G401 (cell line): ENCODE measurements around the gene OVAAL. TPM values are rescaled to one million over a fixed set of nuclear protein-coding genes. Genes with fewer than 3 reads are reported as not detected.
"Not testable (repeated sequence)": the region's sequence is repeated elsewhere in the genome, so short reads cannot be mapped to it uniquely, and the experiment has no call there.

Source experiments
- DNase-seq: peaks from one replicate; pipeline ENCODE4 v3.0.0-alpha.2; 2015; ENCODE audit warnings: low spot score
- in situ Hi-C: cut with HindIII; loops from 2 replicates; pipeline ENCODE4 v1.10.0; 2016; ENCODE audit warnings: low sequenced_read_pairs, mixed read lengths
- total RNA-seq: library from RNA; depleted of rRNA; stranded (reverse); fragments of >200 nt; shearing (Covaris generic); gene quantifications from 2 replicates; pipeline ENCODE4 v1.2.3, GENCODE V29; 2014

Gene OVAAL
- total RNA-seq, 1 experiment from 2014 or later, result not detected

DNA sequence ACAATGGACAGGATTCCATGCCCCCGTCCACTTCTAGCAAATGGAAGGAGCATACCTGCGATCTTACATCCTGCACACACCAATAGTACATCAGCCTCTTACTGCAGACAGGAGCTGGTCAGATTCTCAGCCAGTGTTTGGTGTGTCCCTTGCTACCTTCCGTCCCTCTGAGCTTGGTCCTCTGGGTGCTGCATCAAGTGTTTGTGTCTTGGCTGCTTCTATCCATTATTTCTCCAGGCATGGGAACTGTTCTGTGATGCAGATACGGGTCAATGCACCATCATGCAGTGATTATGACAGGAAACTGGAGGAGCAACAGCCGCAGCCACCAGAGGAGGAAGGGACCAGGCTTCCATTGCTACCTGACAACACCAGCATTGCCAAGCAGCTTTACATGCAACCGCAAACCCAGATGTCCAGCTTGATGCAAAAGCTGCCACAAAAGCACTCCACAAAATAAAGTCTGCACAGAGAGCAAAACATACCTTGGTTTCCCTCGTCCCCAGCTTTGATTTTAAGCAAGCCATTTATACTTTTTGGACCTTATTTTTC lies 21.9 kb upstream of the OVAAL start:
- DNase-seq, result no peak
- in situ Hi-C loops, result no loop called here

DNA sequence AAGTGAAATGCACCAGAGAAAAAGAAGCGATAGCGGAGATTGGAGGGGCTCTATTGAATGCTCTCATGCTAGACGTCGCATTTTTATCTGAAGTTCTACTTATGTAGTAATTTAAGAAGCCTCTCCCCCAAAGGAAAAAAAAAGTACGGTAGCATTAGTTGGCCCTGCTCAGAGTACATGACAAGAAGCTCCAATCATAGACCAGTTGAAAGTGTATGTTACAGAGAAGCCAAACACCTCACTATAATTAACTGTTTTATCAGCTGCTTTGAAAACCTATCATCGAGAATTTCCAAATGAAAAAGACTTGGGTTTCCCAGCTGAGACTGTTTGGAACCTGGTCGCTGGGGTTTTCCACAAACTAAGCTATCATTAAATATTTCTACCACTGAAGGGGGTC lies 19.6 kb upstream of the OVAAL start:
- in situ Hi-C loops, result no loop called here
- no peak for DNase-seq

DNA sequence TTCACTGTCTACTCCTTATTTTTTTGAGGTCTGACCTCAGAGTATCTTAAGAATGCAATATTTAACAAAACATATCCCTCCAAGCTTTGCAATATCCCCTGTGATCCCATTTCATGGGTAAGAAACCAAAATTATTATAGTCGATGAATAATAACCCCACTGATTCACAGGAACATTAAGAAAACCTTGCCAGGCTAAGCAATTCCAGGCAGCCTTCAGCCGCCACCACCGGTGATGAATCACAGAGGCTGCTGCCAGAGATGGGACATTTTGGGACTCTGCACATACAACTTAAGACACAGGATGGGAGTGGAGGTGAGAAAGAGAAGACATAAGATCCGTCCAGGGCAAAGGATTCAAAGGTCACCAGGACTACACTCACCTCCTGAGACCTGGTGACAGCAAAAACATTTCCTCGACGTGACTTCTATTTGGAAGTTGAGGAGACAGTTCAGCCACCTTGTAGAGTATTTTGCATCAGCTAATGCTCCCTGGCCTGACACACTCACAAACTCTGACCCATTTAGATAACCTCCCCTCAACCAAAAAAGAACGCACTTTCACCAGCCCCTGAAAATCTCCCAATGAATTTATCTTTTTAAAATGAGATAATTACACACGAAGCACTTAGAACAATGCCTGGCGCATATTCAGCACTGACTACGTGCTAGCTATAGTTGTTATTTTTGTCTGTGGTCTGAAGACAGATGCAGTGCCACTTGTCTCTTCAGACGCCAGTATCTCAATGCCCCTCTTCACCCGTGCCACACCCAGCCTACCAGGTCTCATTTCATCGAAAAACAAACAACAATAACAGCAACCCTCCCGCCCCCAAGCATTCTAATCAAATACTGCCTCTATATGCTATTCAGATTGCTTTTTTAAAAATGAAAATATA lies 17.8 kb upstream of the OVAAL start:
- DNase-seq, result no peak
- in situ Hi-C loops, result no loop called here

DNA sequence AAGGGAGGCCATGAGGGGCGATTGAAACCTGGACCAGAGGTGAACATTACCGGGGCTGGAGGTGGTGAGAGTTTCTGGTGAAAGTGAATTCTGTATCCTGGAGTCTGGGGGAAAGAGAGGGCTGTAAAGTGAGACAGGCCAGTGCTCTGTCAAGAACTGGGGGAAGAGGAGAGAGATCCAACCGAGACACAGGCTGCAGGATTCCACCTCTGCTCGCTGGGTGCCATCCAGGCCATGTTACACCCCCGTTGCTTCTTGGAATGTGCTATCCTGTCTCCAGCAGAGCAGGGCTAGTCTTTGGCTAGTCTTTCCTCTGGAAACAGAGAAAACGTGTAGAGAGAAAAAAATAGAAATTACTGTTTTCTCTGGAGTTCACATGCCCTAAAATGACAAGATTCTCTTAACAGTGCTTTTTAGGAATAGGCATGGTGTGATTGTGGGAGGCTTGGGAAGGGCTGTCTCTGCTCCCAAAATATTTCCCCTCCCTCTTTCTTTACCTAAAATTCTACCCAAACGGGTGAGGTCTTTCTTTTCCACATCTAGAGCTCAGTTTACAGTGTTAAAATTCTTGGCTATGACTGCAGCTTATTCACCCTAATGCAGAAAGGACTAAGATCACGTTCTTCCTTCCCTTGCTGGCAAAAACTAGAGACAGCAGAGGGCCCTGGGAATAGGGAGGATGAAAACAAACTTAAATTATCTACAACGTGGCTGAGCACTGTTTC lies 16.5 kb upstream of the OVAAL start:
- in situ Hi-C loops, result no loop called here
- DNase-seq, result peak; percentile 37

DNA sequence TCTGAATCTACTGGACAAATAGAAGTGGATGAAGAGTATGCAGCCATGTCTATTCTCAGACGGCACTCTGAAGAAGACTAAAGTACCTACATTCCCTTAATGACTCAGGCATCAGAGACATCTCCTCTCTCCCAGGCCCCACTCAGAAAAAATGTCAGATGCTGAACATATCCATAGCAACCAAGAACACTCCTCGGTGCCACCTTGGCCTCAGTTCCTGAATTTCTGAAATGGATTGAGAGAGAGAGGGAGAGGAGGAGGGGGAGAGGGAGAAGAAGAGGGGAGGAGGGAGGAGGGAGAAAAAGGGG lies 16.0 kb upstream of the OVAAL start:
- DNase-seq, result no peak
- in situ Hi-C loops, result no loop called here

DNA sequence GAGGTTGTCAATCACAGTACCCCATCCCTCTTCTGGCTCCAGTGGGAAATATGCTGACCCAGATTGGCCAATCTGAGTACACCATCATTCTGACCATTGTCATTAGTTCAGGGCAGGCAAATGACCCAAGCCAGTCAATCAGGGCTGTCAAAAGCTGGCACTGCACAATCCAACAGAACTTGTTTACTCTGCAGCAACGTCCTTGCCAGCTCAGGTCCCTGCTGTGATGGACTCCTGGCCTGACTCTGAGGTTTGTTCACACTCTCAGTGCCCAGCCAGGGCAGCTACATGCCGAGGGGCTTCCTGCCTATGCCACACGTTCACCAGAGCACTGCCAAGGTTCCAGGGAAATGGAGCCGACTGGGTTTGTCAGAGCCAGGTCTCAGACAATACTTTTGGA lies 14.7 kb upstream of the OVAAL start:
- in situ Hi-C loops, result no loop called here
- no peak for DNase-seq

DNA sequence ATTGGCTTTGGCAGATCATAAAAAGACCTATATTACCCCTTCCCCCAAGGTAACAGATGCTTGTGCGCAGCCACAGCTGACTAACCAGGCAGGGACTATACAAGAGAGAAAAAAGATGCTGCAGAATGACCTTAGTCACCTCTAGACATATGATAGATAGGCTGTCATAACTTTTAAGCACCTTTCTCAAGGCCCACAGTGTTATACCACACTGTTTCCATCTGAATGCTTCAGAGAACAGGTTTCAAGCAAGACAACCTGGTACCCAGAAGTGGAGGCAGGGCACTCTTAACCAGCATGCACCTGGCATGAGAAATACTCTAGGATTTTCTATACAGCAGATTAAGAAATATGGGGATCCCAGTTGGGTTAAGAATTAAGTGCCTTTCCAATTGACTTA lies 12.8 kb upstream of the OVAAL start:
- no peak for DNase-seq
- in situ Hi-C loops, result no loop called here

DNA sequence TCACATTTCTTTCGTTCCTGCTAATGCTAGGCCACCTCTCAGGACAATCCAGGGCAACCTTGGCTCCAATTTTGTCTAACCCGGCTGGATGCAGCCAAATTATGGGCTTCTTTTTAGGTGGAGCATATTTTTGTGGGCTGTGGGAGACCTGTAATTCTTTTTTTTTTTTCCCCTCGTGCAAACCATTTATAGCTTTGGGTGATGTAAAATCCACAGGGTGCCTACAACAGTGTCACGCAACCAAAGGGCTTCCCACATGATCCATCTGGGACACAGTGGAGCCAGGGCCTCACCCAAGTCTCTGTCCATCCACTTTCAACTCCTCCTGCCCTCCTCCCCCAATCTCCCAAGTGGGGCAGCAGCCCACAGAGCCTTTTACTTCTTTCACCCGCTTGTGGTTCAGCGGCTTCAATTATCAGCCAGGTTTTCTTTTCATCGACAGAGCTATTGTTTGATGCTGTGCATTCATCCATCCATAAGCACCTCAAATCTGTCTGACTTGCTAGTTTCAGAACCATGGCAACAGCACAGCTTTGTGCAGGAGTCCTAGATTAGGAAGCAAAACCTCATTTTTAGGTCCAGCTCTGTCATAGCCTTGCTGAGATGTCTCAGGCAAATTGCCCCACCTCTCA lies 10.0 kb upstream of the OVAAL start:
- in situ Hi-C loops, result no loop called here
- no peak for DNase-seq

DNA sequence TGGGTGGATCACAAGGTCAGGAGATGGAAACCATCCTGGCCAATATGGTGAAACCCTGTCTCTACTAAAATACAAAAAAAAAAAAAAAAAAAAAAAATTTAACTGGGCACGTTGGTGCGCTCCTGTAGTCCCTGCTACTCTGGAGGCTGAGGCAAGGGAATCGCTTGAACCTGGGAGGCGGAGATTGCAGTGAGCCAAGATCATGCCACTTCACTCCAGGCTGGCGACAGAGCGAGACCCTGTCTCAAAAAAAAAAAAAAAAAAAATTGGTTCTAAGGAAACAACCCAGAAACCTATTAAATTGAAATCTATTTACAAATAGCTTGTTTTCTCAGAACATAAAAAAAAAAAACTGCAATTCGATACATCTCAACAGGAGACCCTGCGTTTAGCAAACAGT lies 9.0 kb upstream of the OVAAL start:
- DNase-seq, in situ Hi-C loops: not testable (repeated sequence)

DNA sequence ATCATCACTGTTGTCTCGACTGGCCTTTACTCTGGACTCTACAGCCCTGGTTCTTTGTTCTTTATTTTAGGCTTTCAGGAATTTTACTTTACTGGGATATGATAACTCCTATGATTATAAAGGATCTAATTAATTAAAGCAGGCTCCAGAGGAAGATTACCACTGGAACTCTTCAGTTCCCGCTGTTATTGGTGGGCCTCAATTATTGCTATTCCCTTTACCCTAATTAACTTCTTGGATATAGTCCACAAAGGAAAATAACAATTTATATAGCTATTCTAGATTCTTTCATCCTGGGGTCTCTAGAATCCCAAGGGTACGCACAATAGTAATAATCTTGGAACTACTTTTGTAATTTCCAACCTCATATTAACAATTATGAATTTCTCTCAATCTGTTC lies 8.5 kb upstream of the OVAAL start:
- in situ Hi-C loops, result no loop called here
- DNase-seq, result no peak

DNA sequence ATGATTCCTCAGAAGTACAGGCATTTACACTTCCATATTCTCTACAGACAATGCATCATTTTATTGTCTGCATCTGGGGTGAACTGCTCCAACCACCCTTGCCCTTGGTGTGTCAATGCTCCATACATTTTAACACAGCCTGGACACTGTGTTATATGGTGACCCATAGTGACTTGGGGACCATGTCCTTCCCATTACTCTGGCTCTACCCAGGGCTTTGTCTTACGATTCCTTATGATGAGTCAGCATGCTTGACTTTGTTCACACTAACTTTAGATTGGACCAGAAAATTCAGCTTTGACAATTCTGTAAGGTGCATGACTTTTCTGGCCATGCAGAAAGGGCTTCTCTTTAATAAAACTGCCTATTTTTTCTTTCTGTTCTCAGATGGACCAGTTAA lies 6.8 kb upstream of the OVAAL start:
- in situ Hi-C loops, result no loop called here
- no peak for DNase-seq

DNA sequence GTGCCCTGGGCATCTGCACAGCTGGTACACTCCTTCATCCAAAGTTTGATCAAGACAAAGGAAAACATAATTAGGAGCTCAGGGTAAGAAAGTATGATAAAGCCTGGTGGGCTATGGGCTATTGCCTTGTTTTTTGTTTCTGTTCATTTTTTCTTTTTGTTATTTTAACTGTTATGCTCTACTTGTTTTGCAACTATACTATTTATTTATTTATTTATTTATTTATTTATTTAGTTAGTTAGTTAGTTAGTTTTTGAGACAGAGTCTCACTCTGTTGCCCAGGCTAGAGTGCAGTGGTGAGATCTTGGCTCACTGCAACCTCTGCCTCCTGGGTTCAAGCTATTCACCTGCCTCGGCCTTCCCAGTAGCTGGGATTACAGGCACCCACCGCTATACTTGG lies 5.7 kb upstream of the OVAAL start:
- DNase-seq, in situ Hi-C loops: not testable (repeated sequence)

DNA sequence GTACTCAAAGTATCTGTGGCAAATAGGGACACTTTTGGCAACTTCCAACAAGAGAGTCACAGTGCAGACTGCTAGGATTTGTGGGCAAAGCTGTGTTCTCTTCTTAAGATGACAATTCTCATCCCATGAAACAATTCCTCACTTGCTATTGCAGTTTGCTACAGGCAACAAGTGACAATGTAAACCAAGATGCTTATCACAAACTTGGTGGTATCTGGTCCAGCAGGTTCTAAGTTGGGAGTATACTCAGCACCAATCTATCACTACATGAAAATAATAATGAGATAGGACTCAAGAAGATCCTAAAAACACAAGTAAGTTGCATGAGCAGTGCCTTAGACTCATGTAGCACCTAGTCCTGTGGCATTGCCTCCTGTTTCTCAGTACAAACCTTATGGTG lies 3.4 kb upstream of the OVAAL start:
- DNase-seq, result no peak
- in situ Hi-C loops, result no loop called here

DNA sequence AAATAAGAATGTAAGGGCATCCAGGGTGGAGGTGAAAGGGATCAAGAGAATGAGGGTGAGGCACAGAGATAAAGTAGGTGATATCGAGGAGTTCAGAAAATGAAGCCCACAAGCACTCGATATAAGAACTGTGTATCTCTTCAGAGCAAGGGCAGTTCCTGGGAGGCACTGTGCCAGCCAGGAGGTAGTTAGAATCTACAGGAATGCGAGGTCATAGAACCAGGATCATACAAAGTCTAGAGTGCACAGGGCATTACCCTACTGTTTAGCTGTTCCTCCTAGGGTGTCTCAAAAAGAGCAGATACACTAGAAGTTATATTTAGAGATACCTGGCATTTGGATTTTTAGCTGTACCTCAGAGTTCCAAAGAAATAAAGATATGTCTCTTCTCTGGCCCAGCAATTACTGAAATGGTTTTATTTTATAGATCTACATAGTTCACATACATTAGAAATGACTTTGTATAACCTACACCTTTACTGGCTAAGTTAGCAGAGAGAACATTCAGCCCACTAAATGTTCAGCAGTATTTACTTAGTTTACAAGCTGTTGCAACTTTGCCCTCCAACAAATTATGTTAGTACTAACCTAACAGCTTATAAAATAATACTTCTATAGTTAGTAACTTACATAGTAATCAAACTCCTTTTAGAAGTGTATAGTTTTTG lies 1.6 kb downstream of the OVAAL start:
- in situ Hi-C loops, result no loop called here
- no peak for DNase-seq

DNA sequence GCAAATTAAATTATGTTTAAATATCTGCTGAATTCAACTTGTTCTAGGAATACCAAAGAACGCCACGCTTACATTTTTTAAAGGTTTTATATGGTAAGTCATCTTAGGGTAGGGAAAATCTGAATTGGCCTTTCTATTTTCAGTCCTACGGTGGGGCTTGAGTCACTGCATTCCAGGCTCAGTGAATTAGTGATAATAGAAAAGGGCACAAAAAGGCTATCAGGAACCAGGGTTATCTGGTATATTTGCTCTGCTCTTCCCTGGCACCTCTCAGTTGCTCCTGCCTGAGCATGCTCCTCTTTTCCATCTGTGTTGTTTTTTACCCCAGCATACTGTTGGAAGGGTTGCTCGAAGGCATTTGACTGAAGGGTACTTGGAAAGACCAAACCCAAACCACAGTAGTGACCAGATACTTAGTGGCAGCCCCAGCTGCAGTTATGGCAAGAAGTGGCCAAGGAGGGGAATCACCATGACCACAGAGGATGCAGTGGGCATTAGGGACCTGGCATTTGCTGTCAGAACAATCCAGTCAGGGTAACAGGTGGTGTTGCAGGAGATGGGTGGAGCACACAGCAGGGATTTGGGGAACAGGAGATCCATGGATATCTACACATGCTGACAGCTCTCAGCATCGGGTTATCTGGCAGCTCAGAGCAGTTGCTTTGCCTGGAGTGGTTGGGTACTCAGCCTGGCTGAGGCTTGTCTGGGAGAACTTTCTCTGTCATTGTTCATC lies 2.3 kb downstream of the OVAAL start:
- in situ Hi-C loops, result no loop called here
- DNase-seq, result no peak

DNA sequence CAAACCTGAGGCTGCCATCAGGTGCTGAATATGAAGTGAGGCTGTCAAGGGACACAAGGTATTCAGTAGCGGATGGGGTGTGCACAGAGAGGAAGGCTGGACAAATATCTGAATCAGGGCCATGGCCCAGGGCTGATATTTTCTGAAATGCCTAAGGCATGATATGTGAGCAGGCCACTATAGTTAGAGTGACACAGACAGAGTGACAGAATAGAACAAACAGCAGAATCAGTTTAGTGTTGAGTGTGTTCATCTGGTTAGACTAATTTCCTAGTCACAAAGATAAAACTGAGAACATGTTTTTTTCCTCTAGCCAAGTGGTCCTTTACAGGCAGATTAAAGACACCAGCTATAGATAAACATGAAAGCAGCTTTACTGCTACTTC lies 3.9 kb downstream of the OVAAL start:
- in situ Hi-C loops, result no loop called here
- DNase-seq, result no peak

DNA sequence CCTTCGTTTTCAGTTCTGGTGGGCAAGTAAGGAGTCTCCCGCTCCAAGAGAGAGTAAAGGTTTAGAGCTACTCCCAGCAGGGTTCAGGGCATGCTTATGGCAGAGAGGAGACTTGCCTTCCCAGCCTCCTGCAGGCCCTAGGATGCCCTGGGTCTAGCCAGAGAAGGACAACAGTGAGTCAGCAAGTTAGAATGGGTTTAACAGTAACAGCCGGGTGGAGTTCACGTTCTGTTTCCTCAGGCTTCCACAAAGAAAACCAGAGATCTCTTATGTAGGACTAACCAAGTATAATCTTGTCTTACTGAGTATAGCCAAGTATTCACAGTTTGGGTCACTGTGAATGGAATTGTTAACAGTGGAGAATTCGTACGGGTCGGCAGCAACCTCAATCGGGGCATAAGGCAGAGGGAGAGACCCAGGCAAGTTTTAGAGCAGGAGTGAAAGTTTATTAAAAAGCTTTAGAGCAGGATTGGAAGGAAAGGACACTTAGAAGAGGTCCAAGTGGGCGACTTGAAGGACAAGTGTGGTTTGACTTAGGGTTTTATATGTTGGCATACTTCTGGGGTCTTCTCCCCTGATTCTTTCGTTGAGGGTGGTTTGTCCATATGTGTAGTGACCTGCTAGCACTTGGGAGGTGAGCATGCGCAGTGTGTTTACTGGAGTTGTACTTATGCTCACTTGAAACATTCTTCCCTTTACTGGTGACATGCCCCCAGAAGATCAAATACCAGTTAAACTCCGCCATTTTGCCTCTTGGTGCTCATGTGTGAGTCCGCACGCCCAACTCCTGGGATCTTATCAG lies 4.5 kb downstream of the OVAAL start:
- no peak for DNase-seq
- in situ Hi-C loops, result no loop called here

DNA sequence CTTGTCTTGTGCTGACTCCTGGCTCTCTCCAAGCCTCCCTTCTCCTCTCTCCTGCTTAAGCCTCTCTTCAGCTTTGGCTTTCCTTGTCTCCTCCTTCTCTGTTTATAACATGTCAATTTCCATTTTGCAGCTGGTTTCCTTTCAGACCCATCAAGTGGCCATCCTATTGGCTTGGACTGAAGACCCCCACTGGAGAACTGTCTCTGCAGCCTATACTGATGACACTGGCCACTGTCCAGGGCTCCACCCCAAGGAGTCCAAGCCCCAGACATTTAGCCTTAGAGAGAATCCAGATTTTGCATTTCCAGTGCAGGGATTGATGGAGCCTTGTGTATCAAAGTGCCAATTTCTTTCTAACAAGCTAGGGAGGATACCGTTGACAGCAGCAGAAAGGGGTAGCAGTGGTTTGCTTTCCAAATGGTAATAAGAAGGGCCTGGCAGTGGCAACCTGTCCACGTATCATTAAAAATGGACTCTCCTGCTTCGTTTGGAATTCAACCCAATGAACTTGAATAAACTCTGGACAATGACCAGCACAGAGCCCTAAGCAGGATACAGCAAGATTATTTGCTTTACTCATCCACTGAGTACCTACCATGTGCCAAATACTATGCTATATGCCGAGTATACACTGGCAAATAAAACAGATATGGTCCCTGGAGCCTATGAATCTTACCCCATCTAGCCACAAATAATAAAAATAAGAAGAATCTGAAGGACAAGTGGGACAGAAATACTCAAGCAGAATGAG lies 6.5 kb downstream of the OVAAL start:
- no peak for DNase-seq
- in situ Hi-C loops, result no loop called here
